GM21381 (cell line): ENCODE results near the gene TRPM3.
"Not testable (repeated sequence)": the region's sequence is repeated elsewhere in the genome, so short reads cannot be mapped to it uniquely, and the experiment has no call there.

Experiments used
- ATAC-seq: cut with Tn5 transposase; IDR thresholded peaks from one replicate; pipeline ENCODE4 v1.9.1; 2021; ENCODE audit warnings: mild to moderate bottlenecking, moderate library complexity; ENCODE audit not compliant: unreplicated experiment

Gene TRPM3

GRCh38 chr9:70791936-70792335 is 329.5 kb downstream of the TRPM3 start:
- ATAC-seq: no peak

GRCh38 chr9:70789086-70789485 is 332.3 kb downstream of the TRPM3 start:
- ATAC-seq: no peak

- ATAC-seq: no peak
Measured at GRCh38 chr9:70784456-70784855, 337.0 kb downstream of the TRPM3 start.

- ATAC-seq: no peak
Measured at GRCh38 chr9:70778568-70778967, 342.9 kb downstream of the TRPM3 start.

- ATAC-seq: no peak
Measured at GRCh38 chr9:70773579-70773978, 347.8 kb downstream of the TRPM3 start.

- ATAC-seq: no peak
Measured at GRCh38 chr9:70772601-70773000, 348.8 kb downstream of the TRPM3 start.

- ATAC-seq: no peak
Measured at GRCh38 chr9:70765946-70766345, 355.5 kb downstream of the TRPM3 start.

GRCh38 chr9:70761139-70761670 is 360.2 kb downstream of the TRPM3 start:
- ATAC-seq: no peak

- ATAC-seq: no peak
Measured at GRCh38 chr9:70760228-70760627, 361.2 kb downstream of the TRPM3 start.

GRCh38 chr9:70753311-70753710 is 368.1 kb downstream of the TRPM3 start:
- no peak for ATAC-seq

GRCh38 chr9:70749066-70749465 is 372.4 kb downstream of the TRPM3 start:
- ATAC-seq: no peak

GRCh38 chr9:70747261-70747718 is 374.1 kb downstream of the TRPM3 start:
- no peak for ATAC-seq

GRCh38 chr9:70746760-70747159 is 374.7 kb downstream of the TRPM3 start:
- no peak for ATAC-seq

GRCh38 chr9:70746316-70746715 is 375.1 kb downstream of the TRPM3 start:
- no peak for ATAC-seq

GRCh38 chr9:70724794-70725193 is 396.6 kb downstream of the TRPM3 start:
- not testable (repeated sequence) for ATAC-seq

GRCh38 chr9:70724025-70724424 is 397.4 kb downstream of the TRPM3 start:
- not testable (repeated sequence) for ATAC-seq

GRCh38 chr9:70706797-70707196 is 414.6 kb downstream of the TRPM3 start:
- ATAC-seq: not testable (repeated sequence)

GRCh38 chr9:70701163-70701562 is 420.3 kb downstream of the TRPM3 start:
- no peak for ATAC-seq

GRCh38 chr9:70696694-70697335 is 424.6 kb downstream of the TRPM3 start:
- no peak for ATAC-seq

GRCh38 chr9:70694758-70695157 is 426.7 kb downstream of the TRPM3 start:
- no peak for ATAC-seq

- ATAC-seq: no peak
Measured at GRCh38 chr9:70693186-70693585, 428.2 kb downstream of the TRPM3 start.

GRCh38 chr9:70692431-70692830 is 429.0 kb downstream of the TRPM3 start:
- no peak for ATAC-seq

- ATAC-seq: no peak
Measured at GRCh38 chr9:70688704-70689103, 432.7 kb downstream of the TRPM3 start.
